CD14-positive monocyte (primary cell): ENCODE data around the gene ICAM3. TPM values are rescaled to one million over a fixed set of nuclear protein-coding genes. Genes with fewer than 3 reads are reported as not detected.

ENCODE experiments used
- DNase-seq, 3 donors: peaks; one replicate each; pipeline ENCODE4 v3.0.0-alpha.2; 2011 to 2022
- H2AFZ ChIP-seq: 2 replicates; pipeline ENCODE4 v1.6.0; 2012; ENCODE audit warnings: mild to moderate bottlenecking, low read depth, low read length, inconsistent platforms; ENCODE audit not compliant: insufficient read depth, poor library complexity, severe bottlenecking
- H3K27ac ChIP-seq, 2 donors: 1 replicate in 1 of 2; 2 replicates in 1 of 2; pipeline ENCODE4 v1.5.1; 2012 to 2013; ENCODE audit warnings: low read length in 2 of 2, control low read depth in 1 of 2, inconsistent platforms in 1 of 2, low read depth in 1 of 2, mild to moderate bottlenecking in 1 of 2
- H3K27me3 ChIP-seq, 2 donors: one replicate each; pipeline versions ENCODE4 v1.6.0 to v1.6.1; 2011 to 2013; ENCODE audit warnings: low read length in 2 of 2; ENCODE audit not compliant: control insufficient read depth in 2 of 2, insufficient read depth in 2 of 2
- H3K36me3 ChIP-seq, 2 donors: replicated peaks in 1 of 2; 1 replicate in 1 of 2; 2 replicates in 1 of 2; pipeline versions ENCODE4 v1.5.1 to v1.6.1; 2012 to 2013; ENCODE audit warnings: low read length in 2 of 2, control low read depth in 1 of 2, inconsistent platforms in 1 of 2, mild to moderate bottlenecking in 1 of 2; ENCODE audit not compliant: insufficient read depth in 2 of 2, control insufficient read depth in 1 of 2
- H3K4me1 ChIP-seq, 2 donors: 1 replicate in 1 of 2; 2 replicates in 1 of 2; pipeline versions ENCODE4 v1.5.1 to v1.6.1; 2012 to 2013; ENCODE audit warnings: low read length in 2 of 2, control low read depth in 1 of 2, inconsistent platforms in 1 of 2, mild to moderate bottlenecking in 1 of 2, moderate library complexity in 1 of 2; ENCODE audit not compliant: insufficient read depth in 2 of 2, control insufficient read depth in 1 of 2
- H3K4me2 ChIP-seq: replicated peaks from 2 replicates; pipeline ENCODE3; 2012; ENCODE audit warnings: low read length, moderate library complexity, mild to moderate bottlenecking; ENCODE audit not compliant: poor library complexity, severe bottlenecking; ENCODE audit errors: extremely low read depth
- H3K4me3 ChIP-seq, 3 experiments: fragments of 200-600 bp in 1 of 3; sonication (generic) in 1 of 3; replicated peaks in 1 of 3; 1 replicate in 2 of 3; 2 replicates in 1 of 3; pipeline ENCODE4 v1.5.1; 2011 to 2013; ENCODE audit warnings: low read length in 3 of 3, mild to moderate bottlenecking in 3 of 3, control low read depth in 2 of 3, low read depth in 2 of 3, inconsistent platforms in 1 of 3, moderate library complexity in 1 of 3
- H3K79me2 ChIP-seq: 2 replicates; pipeline ENCODE4 v1.6.0; 2012; ENCODE audit warnings: mild to moderate bottlenecking, control low read depth, inconsistent platforms, low read length, moderate library complexity; ENCODE audit not compliant: insufficient read depth
- H3K9ac ChIP-seq: 2 replicates; pipeline ENCODE4 v1.6.0; 2017; ENCODE audit warnings: low read length, mild to moderate bottlenecking; ENCODE audit not compliant: insufficient read depth, poor library complexity, severe bottlenecking
- H3K9me3 ChIP-seq, 2 donors: replicated peaks in 1 of 2; 1 replicate in 1 of 2; 2 replicates in 1 of 2; pipeline versions ENCODE4 v1.5.1 to v1.6.1; 2012 to 2013; ENCODE audit warnings: low read length in 2 of 2, control low read depth in 1 of 2; ENCODE audit not compliant: control insufficient read depth in 1 of 2, insufficient read depth in 1 of 2
- H4K20me1 ChIP-seq: 2 replicates; pipeline ENCODE4 v1.6.0; 2012; ENCODE audit warnings: mild to moderate bottlenecking, low read length, control low read depth, moderate library complexity; ENCODE audit not compliant: insufficient read depth
- H3K27ac Mint-ChIP-seq, 7 donors: one replicate each; pipeline ENCODE4 v1.8.0; 2020; ENCODE audit warnings: mild to moderate bottlenecking in 7 of 7, mixed read lengths in 7 of 7, moderate library complexity in 6 of 7, inconsistent platforms in 2 of 7
- H3K27me3 Mint-ChIP-seq, 3 donors: one replicate each; pipeline ENCODE4 v1.8.0; 2021 to 2022; ENCODE audit warnings: low read depth in 3 of 3, mild to moderate bottlenecking in 3 of 3, mixed read lengths in 3 of 3, moderate library complexity in 3 of 3, inconsistent platforms in 1 of 3
- H3K36me3 Mint-ChIP-seq, 2 donors: one replicate each; pipeline ENCODE4 v1.8.0; 2020; ENCODE audit warnings: mixed read lengths in 2 of 2, inconsistent platforms in 1 of 2, mild to moderate bottlenecking in 1 of 2
- H3K4me1 Mint-ChIP-seq: one replicate; pipeline ENCODE4 v1.8.0; 2020; ENCODE audit warnings: mild to moderate bottlenecking, mixed read lengths
- H3K4me3 Mint-ChIP-seq, 2 donors: one replicate each; pipeline ENCODE4 v1.8.0; 2020; ENCODE audit warnings: mild to moderate bottlenecking in 2 of 2, mixed read lengths in 2 of 2, moderate library complexity in 1 of 2
- H3K9me3 Mint-ChIP-seq, 7 donors: one replicate each; pipeline ENCODE4 v1.8.0; 2020 to 2022; ENCODE audit warnings: mixed read lengths in 7 of 7, mild to moderate bottlenecking in 6 of 7, moderate library complexity in 6 of 7, inconsistent platforms in 2 of 7
- CTCF ChIP-seq: fragments of 200-600 bp; IDR thresholded peaks from one replicate; pipeline ENCODE4 v1.8.0; 2022; ENCODE audit warnings: antibody characterized with exemption, mild to moderate bottlenecking
- whole genome bisulfite sequencing: methylation state at CpG from one replicate; pipeline ENCODE4 v1.1.5; 2013; ENCODE audit warnings: missing lambda C conversion rate; ENCODE audit not compliant: insufficient coverage; 5-methylcytosine and 5-hydroxymethylcytosine counted together
- intact Hi-C, 2 donors: fragments of 100-400 bp; cut with micrococcal nuclease; formaldehyde crosslinking; loops; one replicate each; pipeline versions ENCODE4 v1.15.0 to v1.15.1; 2023
- polyA plus RNA-seq, 3 donors: library from polyadenylated mRNA; depleted of rRNA in 1 of 3; unstranded in 2 of 3; stranded (reverse) in 1 of 3; fragments of 300-500 nt in 2 of 3; fragments of >200 nt in 1 of 3; fragmentation: Illumina TruSeq in 2 of 3; gene quantifications; 1 replicate in 2 of 3; 2 replicates in 1 of 3; pipeline ENCODE4 v1.2.3, GENCODE V29; 2012 to 2021

Gene ICAM3
- polyA plus RNA-seq, 3 donors = 189 to 234 (median 198) TPM

GRCh38 chr19:10363789-10364281 is 24.4 kb upstream of the ICAM3 start:
- no peak for DNase-seq
- no peak overlapping the region for H3K27ac ChIP-seq
- Mint-ChIP-seq H3K4me1 (no peaks in the 10 kb centered on the region), H3K4me3 (no peak overlapping the region), H3K9me3 (no peaks in the 10 kb centered on the region), H3K36me3 (peaks cover 82 to 100% of the 10 kb centered on the region in 2 donors), H3K27me3 (peaks cover 0 to 2% (median 2%) of the 10 kb centered on the region in 3 donors), H3K27ac (peak overlapping the region in 1 of 7 donors; percentile 69)
- H3K27me3 ChIP-seq = no peaks in the 10 kb centered on the region
- H3K4me3 ChIP-seq = no peak overlapping the region
- H3K36me3 ChIP-seq = peaks cover 86 to 100% of the 10 kb centered on the region in 2 donors
- no peak overlapping the region for H3K9ac ChIP-seq
- no peak overlapping the region for H2AFZ ChIP-seq
- peaks cover 70% of the 10 kb centered on the region for H4K20me1 ChIP-seq
- H3K4me2 ChIP-seq = no peak overlapping the region
- peaks cover 38% of the 10 kb centered on the region for H3K79me2 ChIP-seq
- intact Hi-C loops = no loop called here
- 97% methylated on average over 12 of the region's 12 CpGs for WGBS
- H3K4me1 ChIP-seq = no peaks in the 10 kb centered on the region
- TF ChIP-seq CTCF = no peak
- H3K9me3 ChIP-seq = no peaks in the 10 kb centered on the region

- intact Hi-C loops = no loop called here
- Mint-ChIP-seq H3K27me3 (peaks cover 0 to 2% (median 2%) of the 10 kb centered on the region in 3 donors), H3K4me1 (no peaks in the 10 kb centered on the region), H3K27ac (peak overlapping the region in 2 of 7 donors; percentile 1 to 30), H3K9me3 (no peaks in the 10 kb centered on the region), H3K4me3 (no peak overlapping the region), H3K36me3 (peaks cover 79 to 98% of the 10 kb centered on the region in 2 donors)
- Histone ChIP-seq H3K4me2 (no peak overlapping the region), H2AFZ (no peak overlapping the region), H3K27ac (no peak overlapping the region), H3K4me3 (no peak overlapping the region), H3K79me2 (peaks cover 27% of the 10 kb centered on the region), H3K9ac (no peak overlapping the region), H4K20me1 (peaks cover 58% of the 10 kb centered on the region), H3K9me3 (no peaks in the 10 kb centered on the region), H3K27me3 (no peaks in the 10 kb centered on the region), H3K36me3 (peaks cover 89 to 99% of the 10 kb centered on the region in 2 donors), H3K4me1 (no peaks in the 10 kb centered on the region)
- 99% methylated on average over 16 of the region's 18 CpGs for WGBS
- DNase-seq = no peak
- TF ChIP-seq CTCF = no peak
These were observed 22.8 kb upstream of the ICAM3 start for GRCh38 chr19:10362259-10362658.
